ENCODE data around the gene RAB29.

DNA sequence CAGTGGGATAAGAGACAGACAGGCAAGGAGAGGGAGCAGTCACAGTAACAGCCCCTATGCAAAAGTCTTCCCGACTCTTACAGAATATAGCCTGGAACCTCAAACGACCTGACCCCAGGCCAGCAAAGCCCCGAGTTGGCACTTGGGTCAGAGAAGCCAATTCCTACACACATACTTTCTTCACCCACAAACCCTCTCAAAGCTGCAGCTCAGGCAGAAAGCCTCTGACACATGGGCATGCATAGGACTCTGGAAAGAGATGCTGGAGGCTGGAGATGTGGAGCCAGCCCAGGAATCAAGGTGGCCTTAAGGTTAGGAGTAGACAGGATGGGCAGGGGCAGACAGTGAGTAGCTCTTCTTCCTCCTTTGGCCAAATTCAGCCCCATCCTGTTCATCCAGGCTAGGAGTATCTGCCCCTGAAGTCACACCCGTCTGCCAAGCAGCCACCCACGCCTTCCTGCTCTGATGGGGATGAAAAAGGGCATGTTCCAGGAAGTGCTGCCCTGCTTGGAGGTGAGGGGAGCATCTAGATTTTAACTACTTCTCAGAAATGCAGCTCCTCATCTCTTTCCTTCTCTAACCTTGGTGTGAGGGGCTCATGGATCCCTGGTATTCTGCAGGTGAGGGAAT is 29.9 kb upstream of the RAB29 start:
- TF ChIP-seq, protein P1, sequence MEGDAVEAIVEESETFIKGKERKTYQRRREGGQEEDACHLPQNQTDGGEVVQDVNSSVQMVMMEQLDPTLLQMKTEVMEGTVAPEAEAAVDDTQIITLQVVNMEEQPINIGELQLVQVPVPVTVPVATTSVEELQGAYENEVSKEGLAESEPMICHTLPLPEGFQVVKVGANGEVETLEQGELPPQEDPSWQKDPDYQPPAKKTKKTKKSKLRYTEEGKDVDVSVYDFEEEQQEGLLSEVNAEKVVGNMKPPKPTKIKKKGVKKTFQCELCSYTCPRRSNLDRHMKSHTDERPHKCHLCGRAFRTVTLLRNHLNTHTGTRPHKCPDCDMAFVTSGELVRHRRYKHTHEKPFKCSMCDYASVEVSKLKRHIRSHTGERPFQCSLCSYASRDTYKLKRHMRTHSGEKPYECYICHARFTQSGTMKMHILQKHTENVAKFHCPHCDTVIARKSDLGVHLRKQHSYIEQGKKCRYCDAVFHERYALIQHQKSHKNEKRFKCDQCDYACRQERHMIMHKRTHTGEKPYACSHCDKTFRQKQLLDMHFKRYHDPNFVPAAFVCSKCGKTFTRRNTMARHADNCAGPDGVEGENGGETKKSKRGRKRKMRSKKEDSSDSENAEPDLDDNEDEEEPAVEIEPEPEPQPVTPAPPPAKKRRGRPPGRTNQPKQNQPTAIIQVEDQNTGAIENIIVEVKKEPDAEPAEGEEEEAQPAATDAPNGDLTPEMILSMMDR (IDR thresholded peaks at IDR 0.05; ENCODE audit: insufficient read depth, low read length), result no peak
- TF ChIP-seq POLR2AphosphoS5 (IDR thresholded peaks at IDR 0.05; ENCODE audit: low read depth), result no peak
